Dermis microvascular lymphatic vessel endothelial cell (primary cell): ENCODE measurements around the gene DLEC1. TPM values are rescaled to one million over a fixed set of nuclear protein-coding genes. Genes with fewer than 3 reads are reported as not detected.

Experiments used
- total RNA-seq: library from RNA; depleted of rRNA; stranded (reverse); fragments of >200 nt; gene quantifications from 2 replicates; pipeline ENCODE4 v1.2.1, GENCODE V29; 2014

DLEC1 gene
- total RNA-seq, 1 donor from 2014 or later, result under 0.01 TPM

Other genes starting within 250 kb of the DLEC1 start
- gene CTDSPL, start 177.3 kb upstream of the DLEC1 start, total RNA-seq, result 102 and 134 TPM in 2 replicates
- 2.2 and 4.0 TPM in 2 replicates for gene VILL, start 48.4 kb upstream of the DLEC1 start, total RNA-seq
- gene PLCD1, start 9.6 kb upstream of the DLEC1 start, total RNA-seq, result 13.2 and 13.7 TPM in 2 replicates
- gene ACAA1, start 97.9 kb downstream of the DLEC1 start, total RNA-seq, result 34.9 and 45.1 TPM in 2 replicates
- 17.5 and 19.1 TPM in 2 replicates for gene MYD88, start 99.5 kb downstream of the DLEC1 start, total RNA-seq
- 24.7 and 28.2 TPM in 2 replicates for gene OXSR1, start 126.3 kb downstream of the DLEC1 start, total RNA-seq
- under 0.01 TPM in 2 replicates for gene SLC22A13, start 226.6 kb downstream of the DLEC1 start, total RNA-seq
- gene SLC22A14, start 243.1 kb downstream of the DLEC1 start, total RNA-seq, result under 0.01 TPM in 1 of 2 replicates, not detected in the other